Adrenal gland (tissue), 5 donors: ENCODE measurements around the gene C1orf122.

Experiments used
- CTCF ChIP-seq, 6 experiments: fragments of 450-650 bp in 4 of 6; fragments of 200-600 bp in 2 of 6; sonication (generic) in 1 of 6; IDR thresholded peaks; 1 replicate in 5 of 6; 2 replicates in 1 of 6; pipeline versions ENCODE4 v1.5.1 to v1.8.0; 2016 to 2021; ENCODE audit warnings: antibody characterized with exemption in 6 of 6, mild to moderate bottlenecking in 2 of 6, moderate library complexity in 1 of 6
- POLR2A ChIP-seq, 2 donors: fragments of 450-650 bp; IDR thresholded peaks; one replicate each; pipeline ENCODE4 v1.6.1; 2017; ENCODE audit warnings: antibody characterized with exemption in 2 of 2, mild to moderate bottlenecking in 2 of 2, moderate library complexity in 1 of 2
- donor health status: DM: no; HTN: no; CAD: no.

DNA sequence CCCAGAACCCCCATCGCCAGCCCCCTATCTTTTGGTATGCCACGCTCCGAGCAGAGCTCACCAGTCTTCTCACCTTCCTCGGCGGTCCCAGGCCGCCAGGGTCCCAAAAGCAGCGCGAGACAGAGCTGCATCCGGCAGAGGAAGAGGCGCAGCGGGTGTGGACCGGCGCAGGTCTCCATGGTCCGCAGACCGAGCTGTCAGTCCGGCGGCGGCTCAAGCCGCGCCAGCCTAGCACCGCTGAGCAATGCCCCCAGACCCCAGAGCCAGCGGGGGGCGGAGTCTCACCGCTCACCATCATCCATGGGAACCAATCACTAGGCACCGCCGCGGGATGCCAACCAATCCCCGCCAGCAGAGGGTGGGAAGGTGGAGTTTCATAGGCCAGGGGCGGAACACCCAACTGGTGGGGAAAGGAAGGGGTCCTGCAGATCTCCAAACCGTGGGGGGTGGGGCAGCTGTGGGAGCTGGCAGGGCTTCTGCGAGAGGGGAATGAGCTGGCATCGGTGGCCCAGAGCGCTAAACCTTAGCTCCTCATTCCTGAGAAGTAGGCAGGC lies 42.6 kb upstream of the C1orf122 start, which contains the start of gene EPHA10:
- no peak for TF ChIP-seq CTCF (IDR thresholded peaks at IDR 0.05)
- no peak for TF ChIP-seq POLR2A (IDR thresholded peaks at IDR 0.05)
